Activated naive CD4-positive, alpha-beta T cell treated with Interleukin-2 at 50 U/mL for 16 hours (primary cell): ENCODE data around the gene RSKR.
"Not testable (repeated sequence)": the region's sequence is repeated elsewhere in the genome, so short reads cannot be mapped to it uniquely, and the experiment has no call there.

Source experiments
- DNase-seq: peaks from one replicate; pipeline ENCODE4 v3.0.0-alpha.2; 2020

Gene RSKR

GRCh38 chr17:28576758-28577465, 37.1 kb downstream of the RSKR start, which contains the start of gene ALDOC:
TSS of gene ALDOC (minus strand) at chr17:28576895. CDS start at chr17:28575532, 1,363 bp downstream.
- peak; percentile 98 for DNase-seq

GRCh38 chr17:28576016-28576415, 38.0 kb downstream of the RSKR start:
- not testable (repeated sequence) for DNase-seq

- DNase-seq: no peak
These were observed 38.7 kb downstream of the RSKR start for GRCh38 chr17:28575126-28575795.

- peak; percentile 32 for DNase-seq
These were observed 39.5 kb downstream of the RSKR start for GRCh38 chr17:28574526-28574925.

GRCh38 chr17:28573966-28574480, 40.0 kb downstream of the RSKR start:
- DNase-seq: no peak

GRCh38 chr17:28573521-28573920, 40.5 kb downstream of the RSKR start:
- no peak for DNase-seq

GRCh38 chr17:28573040-28573380, 41.0 kb downstream of the RSKR start:
- no peak for DNase-seq

- no peak for DNase-seq
These were observed 41.5 kb downstream of the RSKR start for GRCh38 chr17:28572259-28573039.

GRCh38 chr17:28571361-28572122, 42.4 kb downstream of the RSKR start, which contains the start of gene PIGS:
TSS of gene PIGS (minus strand) at chr17:28571524. CDS start at chr17:28571496, 28 bp downstream.
- peak; percentile 94 for DNase-seq

GRCh38 chr17:28570716-28571360, 43.1 kb downstream of the RSKR start:
- peak; percentile 58 for DNase-seq

- no peak for DNase-seq
These were observed 44.5 kb downstream of the RSKR start for GRCh38 chr17:28569446-28569845.

GRCh38 chr17:28567604-28568003, 46.4 kb downstream of the RSKR start:
- no peak for DNase-seq

- DNase-seq: no peak
These were observed 50.5 kb downstream of the RSKR start for GRCh38 chr17:28563475-28563874.
